ENCODE results near the gene FLOT2. TPM values are rescaled to one million over a fixed set of nuclear protein-coding genes. Genes with fewer than 3 reads are reported as not detected.
A peak's percentile ranks its signal among the peaks of the same experiment; 100 is the strongest.
"Not testable (repeated sequence)": the region's sequence is repeated elsewhere in the genome, so short reads cannot be mapped to it uniquely, and the experiment has no call there.

The FLOT2 gene
- total RNA-seq, 1 donor from 2014 or later: 73.1 TPM

DNA sequence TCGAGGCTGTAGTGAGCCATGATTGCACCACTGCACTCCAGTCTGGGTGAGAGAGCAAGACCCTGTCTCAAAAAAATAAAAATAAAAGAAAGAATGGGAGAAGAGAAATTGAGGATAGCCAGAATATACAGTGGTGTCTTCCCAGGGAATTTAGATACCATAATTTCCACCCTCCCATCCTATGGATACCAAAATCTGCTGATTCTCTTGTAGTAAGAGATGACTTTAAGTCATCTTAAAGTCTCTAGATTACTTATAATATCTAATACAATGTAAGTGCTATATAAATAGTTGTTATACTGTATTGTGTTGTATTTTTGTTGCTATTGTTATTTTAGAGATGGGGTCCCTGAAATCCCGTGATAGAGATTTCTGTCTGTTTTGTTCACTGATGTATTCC is 44.2 kb downstream of the FLOT2 start:
- DNase-seq (ENCODE audit: extremely low spot score, unreplicated experiment): no peak
- Mint-ChIP-seq H3K27ac (no peak overlapping the region), H3K4me3 (no peak overlapping the region), H3K36me3 (peaks cover 3% of the 10 kb centered on the region), H3K27me3 (no peaks in the 10 kb centered on the region), H3K4me1 (ENCODE audit: unreplicated experiment) (no peaks in the 10 kb centered on the region), H3K9me3 (no peaks in the 10 kb centered on the region)
- TF ChIP-seq, protein P1, sequence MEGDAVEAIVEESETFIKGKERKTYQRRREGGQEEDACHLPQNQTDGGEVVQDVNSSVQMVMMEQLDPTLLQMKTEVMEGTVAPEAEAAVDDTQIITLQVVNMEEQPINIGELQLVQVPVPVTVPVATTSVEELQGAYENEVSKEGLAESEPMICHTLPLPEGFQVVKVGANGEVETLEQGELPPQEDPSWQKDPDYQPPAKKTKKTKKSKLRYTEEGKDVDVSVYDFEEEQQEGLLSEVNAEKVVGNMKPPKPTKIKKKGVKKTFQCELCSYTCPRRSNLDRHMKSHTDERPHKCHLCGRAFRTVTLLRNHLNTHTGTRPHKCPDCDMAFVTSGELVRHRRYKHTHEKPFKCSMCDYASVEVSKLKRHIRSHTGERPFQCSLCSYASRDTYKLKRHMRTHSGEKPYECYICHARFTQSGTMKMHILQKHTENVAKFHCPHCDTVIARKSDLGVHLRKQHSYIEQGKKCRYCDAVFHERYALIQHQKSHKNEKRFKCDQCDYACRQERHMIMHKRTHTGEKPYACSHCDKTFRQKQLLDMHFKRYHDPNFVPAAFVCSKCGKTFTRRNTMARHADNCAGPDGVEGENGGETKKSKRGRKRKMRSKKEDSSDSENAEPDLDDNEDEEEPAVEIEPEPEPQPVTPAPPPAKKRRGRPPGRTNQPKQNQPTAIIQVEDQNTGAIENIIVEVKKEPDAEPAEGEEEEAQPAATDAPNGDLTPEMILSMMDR (conservative IDR thresholded peaks at IDR 0.05): no peak

DNA sequence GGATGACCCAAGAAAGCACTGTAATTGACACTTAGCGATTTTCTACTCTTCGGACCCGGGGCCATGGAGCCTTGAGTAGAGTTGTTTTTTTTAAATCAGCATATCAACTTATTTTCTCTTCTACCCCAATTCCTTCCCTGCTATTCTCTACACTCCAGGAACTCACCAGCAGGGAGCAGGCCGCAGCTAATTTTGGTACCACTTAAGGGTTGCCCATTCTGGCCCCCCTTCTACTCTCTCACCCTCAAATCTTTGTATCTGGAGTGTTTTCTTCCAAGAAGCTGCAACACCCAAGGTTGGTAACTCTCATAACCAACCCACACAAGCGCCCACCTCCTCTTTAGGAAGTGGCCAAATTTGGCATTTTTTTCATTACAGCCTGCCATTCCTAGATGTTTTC is 48.3 kb downstream of the FLOT2 start:
- Mint-ChIP-seq H3K4me3 (no peak overlapping the region), H3K9me3 (no peaks in the 10 kb centered on the region)

DNA sequence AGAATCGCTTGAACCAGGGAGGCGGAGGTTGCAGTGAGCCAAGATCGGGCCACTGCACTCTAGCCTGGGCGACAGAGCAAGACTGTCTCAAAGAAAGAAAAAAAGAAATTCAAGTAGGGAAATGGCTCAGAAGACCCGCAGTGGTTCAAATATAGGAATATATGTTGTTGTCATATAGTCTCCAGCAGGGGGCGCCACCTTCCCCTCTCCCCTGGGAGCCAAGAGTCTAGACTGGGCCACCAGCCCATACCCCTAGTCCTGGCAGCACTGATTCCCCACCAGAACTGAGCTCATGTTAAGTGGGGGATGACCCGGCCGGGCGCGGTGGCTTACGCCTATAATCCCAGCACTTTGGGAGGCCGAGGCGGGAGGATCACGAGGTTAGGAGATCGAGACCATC is 48.9 kb downstream of the FLOT2 start:
- H3K4me3 Mint-ChIP-seq; DNase-seq (ENCODE audit: extremely low spot score, unreplicated experiment): not testable (repeated sequence)

More for the DNA sequence above, 48.3 kb downstream of the FLOT2 start:
- Mint-ChIP-seq H3K27me3 (no peaks in the 10 kb centered on the region), H3K36me3 (no peaks in the 10 kb centered on the region), H3K27ac (no peak overlapping the region), H3K4me1 (ENCODE audit: unreplicated experiment) (no peaks in the 10 kb centered on the region)
- no peak for DNase-seq (ENCODE audit: extremely low spot score, unreplicated experiment)
- TF ChIP-seq, protein P1 (conservative IDR thresholded peaks at IDR 0.05): no peak

DNA sequence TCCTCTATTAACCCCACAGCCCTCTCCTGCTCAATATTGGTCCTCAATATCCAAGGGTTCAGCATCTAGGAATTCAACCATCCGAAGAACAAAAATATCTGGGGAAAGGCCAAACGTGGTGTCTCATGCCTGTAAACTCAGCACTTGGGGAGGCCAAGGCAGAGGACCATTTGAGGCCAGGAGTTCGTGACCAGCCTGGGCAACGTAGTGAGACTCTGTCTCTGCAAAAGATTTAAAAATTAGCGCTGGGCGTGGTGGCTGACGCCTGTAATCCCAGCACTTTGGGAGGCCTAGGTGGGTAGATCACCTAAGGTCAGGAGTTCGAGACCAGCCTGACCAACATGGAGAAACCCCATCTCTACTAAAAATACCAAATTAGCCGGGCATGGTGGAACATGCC is 50.8 kb downstream of the FLOT2 start:
- H3K9me3 Mint-ChIP-seq; H3K27ac Mint-ChIP-seq; DNase-seq (ENCODE audit: extremely low spot score, unreplicated experiment); H3K4me3 Mint-ChIP-seq; H3K27me3 Mint-ChIP-seq; H3K36me3 Mint-ChIP-seq; H3K4me1 Mint-ChIP-seq (ENCODE audit: unreplicated experiment): not testable (repeated sequence)

More for the DNA sequence above, 48.9 kb downstream of the FLOT2 start:
- H3K36me3 Mint-ChIP-seq; H3K27ac Mint-ChIP-seq; H3K9me3 Mint-ChIP-seq; H3K4me1 Mint-ChIP-seq (ENCODE audit: unreplicated experiment); H3K27me3 Mint-ChIP-seq: not testable (repeated sequence)
- TF ChIP-seq, protein P1 (conservative IDR thresholded peaks at IDR 0.05): peak; percentile 70

DNA sequence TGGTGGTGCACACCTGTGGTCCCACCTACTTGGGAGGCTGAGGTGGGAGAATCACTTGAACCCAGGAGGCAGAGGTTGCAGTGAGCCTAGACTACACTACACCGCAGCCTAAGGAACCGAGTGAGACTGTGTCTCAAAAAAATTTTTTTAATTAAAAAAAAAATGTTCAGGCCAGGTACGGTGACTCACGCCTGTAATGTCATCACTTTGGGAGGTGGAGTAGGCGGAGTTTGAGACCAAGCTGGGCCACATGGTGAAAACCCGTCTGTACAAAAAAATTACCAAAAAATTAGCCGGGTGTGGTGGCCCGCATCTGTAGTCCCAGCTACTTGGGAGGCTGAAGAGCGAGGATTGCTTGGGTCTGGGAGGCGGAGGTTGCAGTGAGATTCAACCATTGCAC is 51.3 kb downstream of the FLOT2 start:
- no peak for DNase-seq (ENCODE audit: extremely low spot score, unreplicated experiment)
- no peaks in the 10 kb centered on the region for H3K36me3 Mint-ChIP-seq
- no peak overlapping the region for H3K27ac Mint-ChIP-seq
- no peaks in the 10 kb centered on the region for H3K9me3 Mint-ChIP-seq
- peaks cover 9% of the 10 kb centered on the region for H3K4me1 Mint-ChIP-seq (ENCODE audit: unreplicated experiment)
- TF ChIP-seq, protein P1 (conservative IDR thresholded peaks at IDR 0.05): no peak
- no peaks in the 10 kb centered on the region for H3K27me3 Mint-ChIP-seq
- H3K4me3 Mint-ChIP-seq: no peak overlapping the region

DNA sequence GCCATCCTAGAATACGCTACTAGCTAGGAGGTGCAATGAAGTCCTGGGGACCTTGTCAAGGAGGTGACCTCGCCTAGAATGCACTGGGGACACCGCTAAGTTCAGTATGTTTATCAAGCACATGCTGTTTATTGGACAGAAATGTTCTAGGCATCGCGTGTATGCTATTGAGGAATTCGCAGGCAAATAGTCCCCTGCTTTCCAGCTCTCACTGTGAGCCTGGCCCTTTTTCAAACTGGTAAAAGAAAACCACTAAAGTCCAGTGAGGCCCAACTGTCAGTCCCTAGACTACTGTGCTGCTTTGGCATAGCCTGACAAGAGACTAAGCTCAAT is 53.8 kb downstream of the FLOT2 start:
- H3K9me3 Mint-ChIP-seq: no peaks in the 10 kb centered on the region
- no peak overlapping the region for H3K27ac Mint-ChIP-seq
- no peaks in the 10 kb centered on the region for H3K36me3 Mint-ChIP-seq
- H3K27me3 Mint-ChIP-seq: no peaks in the 10 kb centered on the region
- TF ChIP-seq, protein P1 (conservative IDR thresholded peaks at IDR 0.05): no peak
- peaks cover 16% of the 10 kb centered on the region for H3K4me1 Mint-ChIP-seq (ENCODE audit: unreplicated experiment)
- DNase-seq (ENCODE audit: extremely low spot score, unreplicated experiment): no peak
- peak overlapping the region; percentile 59 for H3K4me3 Mint-ChIP-seq
